ENCODE results near the gene CLCA4.

DNA sequence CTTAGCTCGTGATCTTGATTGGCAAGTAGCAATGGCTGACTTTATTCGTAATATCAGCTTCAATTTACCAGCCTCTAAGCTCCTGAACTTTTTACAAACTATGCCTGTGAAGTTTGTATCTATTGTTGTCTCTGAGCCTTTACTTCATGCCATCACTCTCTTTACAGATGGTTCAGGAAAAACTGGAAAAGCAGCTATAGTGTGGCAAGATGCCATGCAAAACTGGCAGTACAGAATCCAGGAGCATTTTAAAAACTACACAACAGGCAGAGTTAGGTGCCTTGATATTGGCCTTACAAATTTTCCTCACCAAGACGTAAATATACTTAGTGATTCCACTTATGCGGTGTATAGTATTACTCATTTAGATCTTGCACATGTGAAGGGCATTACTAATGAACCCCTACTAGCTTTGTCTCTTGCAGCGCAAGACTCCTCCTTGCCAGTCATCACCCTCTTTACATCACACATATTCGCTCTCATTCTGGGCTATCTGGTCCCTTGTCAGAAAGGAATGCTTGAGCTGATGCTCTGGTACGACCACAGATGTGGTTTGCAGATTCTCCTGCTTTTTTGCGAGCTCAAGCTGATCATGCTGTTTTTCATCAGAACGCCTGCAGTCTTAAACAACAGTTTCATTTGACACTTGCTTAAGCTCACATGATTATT is 41.8 kb upstream of the CLCA4 start:
- TF ChIP-seq CTCF (IDR thresholded peaks at IDR 0.05; ENCODE audit: low read depth, low read length, missing input control) (no peak), ATF3 (IDR thresholded peaks at IDR 0.05) (no peak), TAF1 (conservative IDR thresholded peaks at IDR 0.05) (no peak), RXRA (IDR thresholded peaks at IDR 0.05) (no peak), FOXA1 (IDR thresholded peaks at IDR 0.05) (no peak), GABPA (IDR thresholded peaks at IDR 0.05 in 1 of 2, conservative IDR thresholded peaks at IDR 0.05 in 1 of 2) (no peak), JUND (IDR thresholded peaks at IDR 0.05) (no peak), RAD21 (IDR thresholded peaks at IDR 0.05) (no peak)
- TF ChIP-seq, protein P1, sequence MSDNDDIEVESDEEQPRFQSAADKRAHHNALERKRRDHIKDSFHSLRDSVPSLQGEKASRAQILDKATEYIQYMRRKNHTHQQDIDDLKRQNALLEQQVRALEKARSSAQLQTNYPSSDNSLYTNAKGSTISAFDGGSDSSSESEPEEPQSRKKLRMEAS (IDR thresholded peaks at IDR 0.05) = no peak
- TF ChIP-seq, protein P2, sequence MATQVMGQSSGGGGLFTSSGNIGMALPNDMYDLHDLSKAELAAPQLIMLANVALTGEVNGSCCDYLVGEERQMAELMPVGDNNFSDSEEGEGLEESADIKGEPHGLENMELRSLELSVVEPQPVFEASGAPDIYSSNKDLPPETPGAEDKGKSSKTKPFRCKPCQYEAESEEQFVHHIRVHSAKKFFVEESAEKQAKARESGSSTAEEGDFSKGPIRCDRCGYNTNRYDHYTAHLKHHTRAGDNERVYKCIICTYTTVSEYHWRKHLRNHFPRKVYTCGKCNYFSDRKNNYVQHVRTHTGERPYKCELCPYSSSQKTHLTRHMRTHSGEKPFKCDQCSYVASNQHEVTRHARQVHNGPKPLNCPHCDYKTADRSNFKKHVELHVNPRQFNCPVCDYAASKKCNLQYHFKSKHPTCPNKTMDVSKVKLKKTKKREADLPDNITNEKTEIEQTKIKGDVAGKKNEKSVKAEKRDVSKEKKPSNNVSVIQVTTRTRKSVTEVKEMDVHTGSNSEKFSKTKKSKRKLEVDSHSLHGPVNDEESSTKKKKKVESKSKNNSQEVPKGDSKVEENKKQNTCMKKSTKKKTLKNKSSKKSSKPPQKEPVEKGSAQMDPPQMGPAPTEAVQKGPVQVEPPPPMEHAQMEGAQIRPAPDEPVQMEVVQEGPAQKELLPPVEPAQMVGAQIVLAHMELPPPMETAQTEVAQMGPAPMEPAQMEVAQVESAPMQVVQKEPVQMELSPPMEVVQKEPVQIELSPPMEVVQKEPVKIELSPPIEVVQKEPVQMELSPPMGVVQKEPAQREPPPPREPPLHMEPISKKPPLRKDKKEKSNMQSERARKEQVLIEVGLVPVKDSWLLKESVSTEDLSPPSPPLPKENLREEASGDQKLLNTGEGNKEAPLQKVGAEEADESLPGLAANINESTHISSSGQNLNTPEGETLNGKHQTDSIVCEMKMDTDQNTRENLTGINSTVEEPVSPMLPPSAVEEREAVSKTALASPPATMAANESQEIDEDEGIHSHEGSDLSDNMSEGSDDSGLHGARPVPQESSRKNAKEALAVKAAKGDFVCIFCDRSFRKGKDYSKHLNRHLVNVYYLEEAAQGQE (IDR thresholded peaks at IDR 0.05) = no peak
- TF ChIP-seq, protein P3, sequence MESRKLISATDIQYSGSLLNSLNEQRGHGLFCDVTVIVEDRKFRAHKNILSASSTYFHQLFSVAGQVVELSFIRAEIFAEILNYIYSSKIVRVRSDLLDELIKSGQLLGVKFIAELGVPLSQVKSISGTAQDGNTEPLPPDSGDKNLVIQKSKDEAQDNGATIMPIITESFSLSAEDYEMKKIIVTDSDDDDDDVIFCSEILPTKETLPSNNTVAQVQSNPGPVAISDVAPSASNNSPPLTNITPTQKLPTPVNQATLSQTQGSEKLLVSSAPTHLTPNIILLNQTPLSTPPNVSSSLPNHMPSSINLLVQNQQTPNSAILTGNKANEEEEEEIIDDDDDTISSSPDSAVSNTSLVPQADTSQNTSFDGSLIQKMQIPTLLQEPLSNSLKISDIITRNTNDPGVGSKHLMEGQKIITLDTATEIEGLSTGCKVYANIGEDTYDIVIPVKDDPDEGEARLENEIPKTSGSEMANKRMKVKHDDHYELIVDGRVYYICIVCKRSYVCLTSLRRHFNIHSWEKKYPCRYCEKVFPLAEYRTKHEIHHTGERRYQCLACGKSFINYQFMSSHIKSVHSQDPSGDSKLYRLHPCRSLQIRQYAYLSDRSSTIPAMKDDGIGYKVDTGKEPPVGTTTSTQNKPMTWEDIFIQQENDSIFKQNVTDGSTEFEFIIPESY (IDR thresholded peaks at IDR 0.05) = no peak
